GM06990 (cell line): Measurements from ENCODE around the gene ERRFI1.

Experiments
- DNase-seq: peaks from one replicate; pipeline ENCODE4 v3.0.0-alpha.2; 2011; ENCODE audit not compliant: insufficient read length; ENCODE audit errors: extremely low read depth
- H3K27me3 ChIP-seq: replicated peaks from 2 replicates; pipeline ENCODE4 v1.6.0; 2011; ENCODE audit warnings: low read length; ENCODE audit not compliant: control insufficient read depth, insufficient read depth
- H3K36me3 ChIP-seq: 2 replicates; pipeline ENCODE4 v1.5.1; 2011; ENCODE audit warnings: low read length; ENCODE audit not compliant: control insufficient read depth, insufficient read depth
- H3K4me3 ChIP-seq: replicated peaks from 2 replicates; pipeline ENCODE4 v1.5.1; 2011; ENCODE audit warnings: low read depth, mild to moderate bottlenecking, control low read depth, low read length
- CTCF ChIP-seq: IDR thresholded peaks from 2 replicates; pipeline ENCODE4 v1.5.1; 2011; ENCODE audit warnings: low read length, control low read depth, mild to moderate bottlenecking, inconsistent platforms; ENCODE audit not compliant: insufficient read depth, poor library complexity, severe bottlenecking

The ERRFI1 gene

GRCh38 chr1:7995437-7995836 lies 30.7 kb downstream of the ERRFI1 start:
- no peak for TF ChIP-seq CTCF
- Histone ChIP-seq H3K36me3 (no peaks in the 10 kb centered on the region; the same call in 1 of the 2 replicates), H3K4me3 (no peak overlapping the region), H3K27me3 (no peaks in the 10 kb centered on the region)
- DNase-seq = no peak

GRCh38 chr1:7994827-7995226 lies 31.3 kb downstream of the ERRFI1 start:
- Histone ChIP-seq H3K36me3 (peaks cover 1% of the 10 kb centered on the region; the same call in 1 of the 2 replicates), H3K27me3 (no peaks in the 10 kb centered on the region), H3K4me3 (no peak overlapping the region; the same call in 1 of the 2 replicates)
- no peak for DNase-seq
- TF ChIP-seq CTCF = no peak

- TF ChIP-seq CTCF = no peak
- Histone ChIP-seq H3K27me3 (no peaks in the 10 kb centered on the region), H3K36me3 (peaks cover 3% of the 10 kb centered on the region; the same call in 1 of the 2 replicates), H3K4me3 (peak overlapping the region; percentile 40)
- peak; percentile 65 for DNase-seq
Measured at GRCh38 chr1:7993593-7994479, 32.3 kb downstream of the ERRFI1 start.

- TF ChIP-seq CTCF = no peak
- no peak overlapping the region for H3K4me3 ChIP-seq
- peaks cover 3% of the 10 kb centered on the region; the same call in 1 of the 2 replicates for H3K36me3 ChIP-seq
- no peak for DNase-seq
- H3K27me3 ChIP-seq = no peaks in the 10 kb centered on the region
Measured at GRCh38 chr1:7992885-7993284, 33.2 kb downstream of the ERRFI1 start.

GRCh38 chr1:7991504-7992440 lies 34.3 kb downstream of the ERRFI1 start:
- no peaks in the 10 kb centered on the region for H3K27me3 ChIP-seq
- peaks cover 3% of the 10 kb centered on the region; the same call in 1 of the 2 replicates for H3K36me3 ChIP-seq
- TF ChIP-seq CTCF = no peak
- H3K4me3 ChIP-seq = no peak overlapping the region
- DNase-seq = no peak
